NCI-H2107 treated with DMSO at 0.1 percent for 48 hours (cell line): Measurements from ENCODE around the gene LRP6.
A peak's percentile ranks its signal among the peaks of the same experiment; 100 is the strongest.

Source experiments
- DNase-seq: peaks from one replicate; lab custom pipeline; 2025; ENCODE audit not compliant: unreplicated experiment; lab: John Stamatoyannopoulos, UW

LRP6 gene

GRCh38 chr12:12083688-12084087 is 183.2 kb downstream of the LRP6 start:
- DNase-seq, result no peak

- DNase-seq, result peak; percentile 62
Measured at GRCh38 chr12:12081836-12082497, 184.9 kb downstream of the LRP6 start.

DNA sequence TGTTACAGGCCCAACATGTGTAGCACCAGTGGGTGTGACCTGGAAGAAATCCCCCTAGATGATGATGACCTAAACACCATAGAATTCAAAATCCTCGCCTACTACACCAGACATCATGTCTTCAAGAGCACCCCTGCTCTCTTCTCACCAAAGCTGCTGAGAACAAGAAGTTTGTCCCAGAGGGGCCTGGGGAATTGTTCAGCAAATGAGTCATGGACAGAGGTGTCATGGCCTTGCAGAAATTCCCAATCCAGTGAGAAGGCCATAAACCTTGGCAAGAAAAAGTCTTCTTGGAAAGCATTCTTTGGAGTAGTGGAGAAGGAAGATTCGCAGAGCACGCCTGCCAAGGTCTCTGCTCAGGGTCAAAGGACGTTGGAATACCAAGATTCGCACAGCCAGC is 187.6 kb downstream of the LRP6 start:
- no peak for DNase-seq

DNA sequence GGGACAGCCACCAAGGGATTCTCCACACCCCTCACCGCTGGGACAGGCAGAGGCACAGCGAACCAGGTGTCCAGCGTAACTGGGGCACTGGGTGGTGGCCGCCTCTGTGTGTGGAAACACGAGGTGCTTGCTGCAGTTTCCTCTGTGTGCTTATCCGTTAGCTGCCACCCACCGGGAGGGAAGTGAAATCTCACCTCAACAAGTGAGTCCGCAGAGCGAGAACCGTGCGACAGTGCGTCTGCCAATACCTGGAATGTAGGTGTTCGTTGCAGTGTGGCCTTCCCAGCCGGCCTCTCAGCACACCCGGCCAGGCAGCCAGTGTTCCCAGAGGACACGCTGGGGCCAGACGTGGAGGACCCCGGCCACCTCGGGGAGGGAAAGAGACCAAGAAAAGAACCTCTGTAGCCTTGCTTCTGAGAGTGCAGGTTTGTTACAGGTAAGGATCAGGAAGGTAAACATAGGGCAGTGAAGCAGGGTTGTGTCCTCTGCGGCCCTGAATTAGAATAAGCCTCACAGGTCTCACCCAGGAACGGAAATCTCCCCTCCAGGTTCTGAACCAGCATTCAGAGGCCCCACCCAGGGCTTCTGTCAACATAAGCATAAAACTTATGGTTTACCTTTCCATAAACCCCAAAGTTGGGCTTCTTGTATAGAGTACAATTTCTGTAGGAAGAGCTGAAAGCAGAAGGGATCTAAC is 194.6 kb downstream of the LRP6 start:
- DNase-seq, result no peak

DNA sequence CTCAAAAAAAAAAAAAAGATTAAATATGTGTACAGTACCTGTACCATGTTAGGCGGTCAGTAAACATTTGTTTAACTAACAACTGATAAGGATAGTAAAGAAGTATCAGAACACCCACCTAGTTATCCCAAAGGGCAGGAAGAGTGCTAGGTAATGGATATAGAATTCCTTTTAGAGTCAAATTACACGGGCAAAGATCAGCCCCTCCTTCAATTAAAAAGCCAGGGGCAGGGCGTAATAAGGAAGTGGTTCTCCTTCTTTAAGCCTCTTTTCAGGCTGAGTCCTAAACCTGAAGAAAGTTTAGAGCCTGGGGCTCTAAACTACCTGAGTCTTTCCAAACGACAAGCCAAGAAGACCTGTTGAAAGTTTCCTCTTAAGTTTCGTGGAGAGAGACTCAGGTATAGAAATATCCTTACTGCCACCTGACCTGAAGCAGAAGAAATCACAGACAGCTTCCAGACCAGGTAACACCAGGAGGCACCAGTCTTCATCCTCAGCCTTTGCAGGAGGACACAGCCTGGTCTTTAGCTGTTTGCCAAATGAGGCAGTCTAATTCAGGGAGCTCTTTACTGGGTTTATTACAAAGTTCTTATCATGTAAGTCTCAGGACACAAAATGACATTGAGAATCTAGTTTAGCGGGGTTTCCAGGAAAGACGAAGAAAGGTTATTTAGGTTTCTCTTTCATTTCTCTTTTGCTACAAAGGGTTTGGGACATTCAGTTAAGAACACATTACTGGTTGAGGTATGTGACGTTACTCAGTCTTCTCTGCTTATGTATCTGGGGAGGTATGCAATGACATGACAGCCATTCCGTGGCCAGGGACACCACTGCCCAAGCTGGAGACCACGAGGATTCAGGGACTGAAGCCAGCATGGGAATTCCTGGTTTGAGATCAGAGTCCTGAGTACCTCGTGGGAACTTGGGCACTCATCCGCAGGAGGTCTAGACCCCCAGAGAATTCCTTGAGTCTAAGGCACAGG is 195.9 kb downstream of the LRP6 start, which contains the start of gene BCL2L14:
Gene BCL2L14, plus strand, starts transcription at position 266 of the 983 bp plus-strand sequence. CDS start 8,367 bp downstream, outside the sequence.
- peak; percentile 45 for DNase-seq

DNA sequence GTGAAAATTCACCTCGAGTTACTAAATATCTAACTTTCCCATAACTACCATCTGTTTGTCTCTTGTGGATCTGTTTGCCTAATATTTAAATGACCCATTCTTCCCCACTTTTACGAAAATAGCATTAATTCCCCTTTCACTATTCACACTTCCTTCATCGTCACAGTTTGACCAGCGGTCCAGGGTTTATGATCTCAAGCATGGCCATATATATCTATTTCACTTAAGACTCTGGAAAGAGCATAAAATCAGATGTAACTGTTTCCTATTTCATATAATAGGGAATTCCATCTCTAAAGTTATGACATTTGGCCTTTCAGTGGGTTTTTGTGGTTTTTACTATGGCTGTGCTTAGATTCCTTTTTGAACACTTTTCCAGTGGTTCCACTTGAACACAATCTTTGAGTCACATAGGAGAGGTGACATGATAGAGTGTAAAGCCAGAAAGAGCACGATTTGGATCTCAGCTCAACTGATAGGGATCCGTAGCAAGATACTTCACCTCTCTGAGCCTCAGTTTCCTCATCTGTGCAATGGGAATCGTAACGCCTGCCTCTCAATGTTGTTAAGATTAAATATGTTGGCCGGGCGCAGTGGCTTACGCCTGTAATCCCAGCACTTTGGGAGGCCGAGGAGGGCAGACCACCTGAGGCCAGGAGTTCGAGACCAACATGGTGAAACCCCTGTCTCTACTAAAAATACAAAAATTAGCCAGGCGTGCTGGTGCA is 196.9 kb downstream of the LRP6 start:
- DNase-seq, result no peak

DNA sequence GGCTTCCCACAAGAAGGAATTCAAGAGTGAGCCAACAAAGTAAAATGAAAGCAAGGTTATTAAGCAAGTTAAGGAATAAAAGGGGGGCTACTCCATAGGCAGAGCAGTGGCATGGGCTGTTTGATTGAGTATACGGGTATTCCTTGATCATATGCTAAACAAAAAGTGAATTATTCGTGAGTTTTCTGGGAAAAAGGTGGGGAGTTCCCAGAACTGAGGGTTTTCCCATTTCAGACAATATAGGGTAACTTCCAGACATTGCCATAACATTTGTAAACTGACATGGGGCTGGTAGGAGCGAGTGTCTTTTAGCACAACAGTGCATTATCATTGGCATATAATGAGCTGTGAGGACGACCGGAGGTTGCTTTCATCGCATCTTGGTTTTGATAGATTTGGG is 198.1 kb downstream of the LRP6 start:
- no peak for DNase-seq
